ENCODE measurements around the gene ATG101.

The ATG101 gene

DNA sequence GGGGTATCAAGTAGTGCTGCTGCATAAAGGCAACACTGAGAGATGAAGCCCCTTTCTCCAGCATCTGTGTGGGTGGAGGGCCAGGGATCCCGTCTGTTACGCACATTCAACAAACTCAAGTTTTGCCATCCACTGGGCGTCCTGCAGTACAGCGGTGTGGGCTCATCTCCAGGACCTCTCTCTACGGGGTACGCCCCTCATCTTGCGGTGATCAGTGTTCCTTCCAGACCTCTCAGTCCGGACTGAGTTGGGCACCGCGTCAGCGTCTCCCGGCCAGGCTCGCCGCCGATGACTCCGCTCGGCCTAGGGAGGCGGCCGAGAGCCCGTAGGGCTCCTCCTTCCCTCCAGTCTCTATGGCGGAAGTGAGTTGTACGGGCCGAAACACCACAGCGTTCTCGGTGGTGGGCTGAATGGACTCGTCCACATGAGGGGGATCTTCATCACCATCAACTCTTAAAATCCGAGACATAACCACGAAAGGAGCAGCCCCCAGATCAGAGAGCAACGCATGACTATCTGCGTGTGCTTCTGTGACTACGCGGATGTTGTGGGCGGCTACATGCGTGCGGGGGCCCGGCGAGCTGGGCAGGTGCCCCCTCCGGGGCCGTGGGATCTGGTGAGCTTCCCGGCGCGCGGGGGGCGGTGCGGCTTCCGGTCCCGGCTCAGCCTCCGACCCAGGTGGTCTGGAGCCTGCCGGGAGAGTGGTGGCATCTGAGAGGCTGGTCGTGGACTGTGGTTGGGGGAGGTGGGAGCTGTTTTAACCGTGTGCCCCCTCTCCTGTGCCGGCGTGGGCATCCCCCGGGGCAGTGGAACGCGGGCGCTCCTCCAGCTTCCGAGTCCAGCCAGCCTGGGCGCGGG, at the start of gene ATG101:
Gene ATG101 (plus strand): TSS at position 652 of the 858 bp plus-strand sequence. CDS start 3,673 bp downstream, outside the sequence.
- DNase-seq, result peak; percentile 91 to 94

DNA sequence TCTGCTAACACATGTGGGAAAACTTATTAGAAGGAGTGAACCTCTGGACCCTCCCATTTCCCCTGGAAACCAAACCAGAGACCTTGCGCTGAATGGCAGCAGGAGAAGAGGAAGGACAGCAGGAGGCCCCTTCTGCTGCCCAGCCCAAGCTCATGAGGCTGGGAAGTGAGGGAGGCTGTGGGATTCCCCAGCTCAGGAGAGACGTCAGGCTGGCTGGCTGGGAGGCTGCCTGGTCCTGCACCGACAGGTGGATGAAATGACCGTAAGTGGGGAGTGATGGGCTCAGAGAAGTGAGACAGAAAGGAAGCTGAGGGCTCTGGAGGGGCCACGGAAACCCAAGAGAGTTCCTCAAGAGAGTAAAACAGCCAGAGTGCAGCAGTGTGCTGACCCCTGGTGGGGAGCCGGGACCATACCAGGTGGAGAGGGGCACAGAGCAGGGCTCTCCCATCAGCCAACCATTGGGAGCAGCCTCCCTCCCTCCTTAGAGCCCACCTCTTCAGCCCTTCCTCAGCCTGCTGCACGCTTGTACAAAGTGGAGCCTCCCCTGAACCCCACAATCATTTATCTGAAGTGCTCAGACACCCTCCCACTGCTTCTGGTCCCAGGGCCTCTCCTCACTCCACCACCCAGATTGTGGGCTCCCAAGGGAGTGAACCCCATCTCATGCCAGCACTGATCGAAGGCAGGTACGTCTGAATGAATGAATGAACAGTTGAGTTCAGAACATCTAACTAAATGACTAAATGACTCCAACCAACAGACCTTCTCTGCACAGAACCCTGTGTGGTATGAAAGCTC, 49.0 kb upstream of the ATG101 start:
- peak; percentile 56 to 74 for DNase-seq

- peak in 1 of 2 experiments; percentile 62 for DNase-seq
Observed at GRCh38 chr12:52022841-52023181, 47.0 kb upstream of the ATG101 start.

DNA sequence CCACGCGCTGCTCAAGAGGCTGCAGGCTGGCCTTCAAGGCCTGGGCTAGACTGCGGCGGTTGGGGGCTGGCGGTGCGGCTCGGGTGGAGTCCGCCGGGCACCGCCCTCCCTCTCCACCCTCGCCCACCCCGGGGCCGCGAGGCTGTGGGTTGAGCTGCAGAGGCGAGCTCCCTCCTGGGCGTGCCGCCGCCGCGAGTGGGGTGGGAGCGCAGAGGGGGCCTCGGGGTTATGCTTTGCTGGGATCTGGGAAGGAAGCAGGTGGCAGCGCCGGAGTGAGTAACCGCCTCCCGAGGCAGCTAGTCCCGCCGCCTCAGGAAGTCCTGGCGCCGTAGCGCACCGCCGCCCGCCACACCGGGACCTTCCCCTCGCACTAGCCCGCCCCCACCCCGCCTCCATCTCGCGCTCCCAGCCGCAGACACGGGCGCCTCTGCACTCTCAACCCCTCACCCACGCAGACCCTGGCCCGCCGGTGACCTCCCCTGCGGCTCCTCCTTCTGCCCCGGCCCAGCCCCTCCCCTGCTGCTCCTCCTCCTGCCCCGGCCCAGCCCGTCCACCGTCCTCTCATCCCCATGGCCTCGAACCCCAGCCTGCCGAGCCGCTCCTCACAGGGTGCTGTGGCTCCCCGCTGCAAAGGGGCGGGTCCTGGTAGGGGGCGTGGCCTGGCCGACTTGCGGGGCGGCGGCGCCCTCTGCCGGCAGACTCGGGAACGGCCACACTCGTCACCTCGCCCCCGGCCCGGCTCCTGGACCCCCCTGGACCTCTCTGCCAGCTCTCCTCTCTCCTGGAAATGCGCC, 46.4 kb upstream of the ATG101 start:
- peak; percentile 64 to 71 for DNase-seq

DNA sequence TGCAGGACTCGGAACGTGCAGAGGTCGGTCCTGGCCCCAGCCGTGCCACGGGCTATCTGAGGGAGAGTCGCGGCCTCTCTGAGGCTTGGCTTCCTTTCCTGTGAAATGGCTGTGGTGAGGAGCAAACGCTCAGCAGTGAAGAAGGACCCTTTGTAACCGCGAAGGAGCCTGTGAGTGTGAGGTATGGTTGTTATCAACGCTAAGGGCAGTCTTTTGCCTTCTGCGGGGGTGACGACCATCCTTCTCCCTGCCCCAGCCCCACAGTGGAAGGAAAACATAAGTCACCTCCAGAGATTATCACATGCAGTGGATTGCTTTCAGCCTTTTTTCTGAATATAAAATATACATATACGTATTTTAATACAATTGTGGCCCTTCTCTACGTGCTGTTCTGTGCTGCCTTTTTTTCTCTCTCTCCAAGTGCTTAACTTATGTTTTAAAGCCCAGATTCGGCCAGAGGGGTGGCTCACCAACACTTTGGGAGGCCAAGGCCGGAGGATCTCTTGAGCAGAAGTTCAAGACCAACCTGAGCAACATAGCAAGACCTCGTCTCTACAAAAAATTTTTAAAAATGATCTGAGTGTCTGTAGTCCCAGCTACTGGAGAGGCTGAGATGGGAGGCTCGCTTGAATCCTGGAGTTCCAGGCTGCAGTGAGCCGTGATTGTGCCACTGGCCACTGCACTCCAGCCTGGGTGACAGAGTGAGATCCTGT, 45.6 kb upstream of the ATG101 start:
- no peak for DNase-seq

- DNase-seq, result no peak
Observed at GRCh38 chr12:52024845-52025230, 44.9 kb upstream of the ATG101 start.

GRCh38 chr12:52026263-52026662, 43.5 kb upstream of the ATG101 start:
- no peak for DNase-seq

GRCh38 chr12:52027085-52027843, 42.5 kb upstream of the ATG101 start:
- no peak for DNase-seq

- DNase-seq, result peak; percentile 70 to 75
Observed at GRCh38 chr12:52029685-52030084, 40.1 kb upstream of the ATG101 start.

DNA sequence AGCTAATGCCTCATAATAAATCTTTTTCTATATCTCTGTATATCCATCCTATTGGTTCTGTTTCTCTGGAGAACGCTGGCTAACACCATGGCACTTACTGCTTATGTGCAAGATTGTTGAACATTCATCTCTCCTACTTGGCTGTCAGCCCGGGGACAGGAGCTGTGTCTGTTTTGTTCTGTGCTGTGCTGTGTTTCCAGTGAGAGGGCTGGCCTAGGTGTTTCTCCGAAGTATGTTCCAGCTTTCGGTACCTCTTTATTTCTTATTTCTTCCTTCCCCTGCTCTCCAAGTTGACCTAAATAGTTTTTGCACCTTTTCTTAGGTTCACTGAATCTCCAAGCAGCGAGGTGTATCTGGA, 37.4 kb upstream of the ATG101 start:
- DNase-seq, result no peak

DNA sequence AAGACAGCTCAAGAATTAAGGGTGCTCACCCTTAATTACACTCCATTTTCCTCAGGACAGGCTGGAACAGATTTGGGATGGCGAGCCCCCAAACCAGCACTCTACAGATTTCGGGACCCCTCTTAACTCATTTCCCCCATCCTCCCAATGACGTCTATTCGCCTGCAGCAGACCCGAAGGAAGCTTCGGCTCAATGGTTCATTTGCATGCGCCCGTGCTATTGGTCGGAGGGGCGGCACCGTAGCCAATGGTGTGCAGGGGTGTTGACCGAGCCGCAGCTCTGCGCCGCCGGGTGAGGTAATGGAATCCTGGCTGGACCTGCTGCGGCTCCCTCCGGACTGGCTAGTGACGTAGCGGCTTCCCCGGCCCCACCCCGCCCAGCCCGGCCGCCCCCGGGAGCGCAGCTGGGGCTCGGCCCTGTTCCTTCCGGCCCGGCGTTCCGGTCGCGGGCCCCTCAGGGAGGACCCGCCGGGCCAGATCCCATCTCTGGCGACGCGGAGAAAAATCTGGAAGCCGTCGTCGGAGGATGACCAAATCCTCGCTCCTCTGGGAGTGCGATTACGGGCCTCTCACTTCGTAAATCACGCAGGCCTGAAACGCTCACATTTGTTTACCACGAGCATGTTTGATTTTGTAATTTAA, 36.9 kb upstream of the ATG101 start:
- DNase-seq, result peak; percentile 90 to 98

DNA sequence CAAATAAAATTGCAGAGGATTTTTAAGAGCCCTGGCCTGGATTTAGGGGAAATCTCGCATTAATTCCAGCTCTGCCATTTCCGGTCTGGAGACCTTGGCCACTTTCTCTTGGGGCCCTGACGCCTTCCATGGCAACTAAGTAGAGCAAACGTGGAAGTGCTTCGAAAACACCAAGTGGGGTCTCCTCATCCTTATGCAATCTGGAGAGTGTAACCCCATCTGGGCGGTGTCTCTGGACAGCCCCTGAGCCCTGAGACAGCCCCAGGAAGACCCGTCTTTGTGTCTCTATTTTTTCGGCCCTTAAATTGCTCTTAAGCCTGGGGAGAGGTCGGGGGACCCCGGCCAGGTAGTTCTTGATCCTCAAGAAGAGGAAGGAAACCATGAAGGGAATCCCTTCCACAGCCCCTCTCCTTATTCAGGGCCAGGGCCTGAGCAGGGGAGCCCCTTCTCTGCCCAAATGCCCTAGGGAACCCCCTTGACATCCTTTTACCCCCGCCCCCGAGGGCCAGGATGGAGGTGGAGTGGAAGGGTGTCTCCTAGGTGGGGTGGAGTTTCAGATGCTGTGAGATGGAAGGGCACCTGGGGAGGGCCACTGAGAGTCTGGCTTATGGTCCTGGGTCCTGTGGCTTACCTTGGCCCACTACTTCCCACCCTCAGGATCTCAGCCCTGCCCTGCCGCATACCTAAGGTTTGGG, 36.2 kb upstream of the ATG101 start:
- DNase-seq, result no peak

DNA sequence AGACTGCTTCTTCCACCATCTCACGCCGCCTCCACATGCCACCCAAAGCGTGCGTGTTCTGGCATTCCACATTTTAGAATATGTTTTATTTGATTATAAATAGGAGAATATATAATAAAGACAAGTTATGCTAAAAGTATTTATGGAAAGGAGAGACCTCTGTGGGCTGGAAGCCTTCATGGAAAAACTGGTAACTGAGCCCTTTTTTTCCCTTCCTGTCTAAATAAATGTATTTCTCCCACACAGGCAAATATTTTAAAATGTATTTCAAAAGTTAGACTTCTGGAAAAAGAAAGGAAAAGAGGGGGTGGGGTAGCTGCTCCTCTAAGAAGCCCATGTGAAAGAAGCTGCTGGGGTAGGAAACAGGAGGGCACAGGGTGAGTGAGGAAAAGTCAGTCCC, 34.6 kb upstream of the ATG101 start:
- DNase-seq, result no peak

- DNase-seq, result no peak
Observed at GRCh38 chr12:52035926-52036325, 33.9 kb upstream of the ATG101 start.

- peak; percentile 30 to 60 for DNase-seq
Observed at GRCh38 chr12:52036587-52037171, 33.1 kb upstream of the ATG101 start.

- no peak for DNase-seq
Observed at GRCh38 chr12:52037248-52037861, 32.4 kb upstream of the ATG101 start.

- no peak for DNase-seq
Observed at GRCh38 chr12:52038447-52038846, 31.3 kb upstream of the ATG101 start.

GRCh38 chr12:52041035-52041434, 28.7 kb upstream of the ATG101 start:
- no peak for DNase-seq

- DNase-seq, result no peak
Observed at GRCh38 chr12:52041695-52042123, 28.1 kb upstream of the ATG101 start.
